ACHN (cell line): ENCODE measurements around the gene BICDL2.

Experiments
- DNase-seq: peaks from one replicate; pipeline ENCODE4 v3.0.0-alpha.2; 2015
- in situ Hi-C: cut with HindIII; loops from 2 replicates; pipeline ENCODE4 v1.10.0; 2017; ENCODE audit warnings: low sequenced_read_pairs, low pct_ligation_motif_present, low pct_unique_long_range_greater_than_20kb

Gene BICDL2

GRCh38 chr16:3029491-3030221 is 7.1 kb downstream of the BICDL2 start:
- DNase-seq, result no peak
- in situ Hi-C loops, result no loop called here

GRCh38 chr16:3028716-3029319 is 7.9 kb downstream of the BICDL2 start:
- in situ Hi-C loops, result no loop called here
- DNase-seq, result no peak

- DNase-seq, result peak; percentile 94
- in situ Hi-C loops, result no loop called here
Observed at GRCh38 chr16:3027983-3028715, 8.6 kb downstream of the BICDL2 start.

- DNase-seq, result no peak
- in situ Hi-C loops, result no loop called here
Observed at GRCh38 chr16:3027489-3027795, 9.3 kb downstream of the BICDL2 start.

GRCh38 chr16:3026609-3027488 is 9.9 kb downstream of the BICDL2 start:
- in situ Hi-C loops, result no loop called here
- DNase-seq, result no peak

- in situ Hi-C loops, result no loop called here
- DNase-seq, result no peak
Observed at GRCh38 chr16:3026003-3026378, 10.8 kb downstream of the BICDL2 start.

- no peak for DNase-seq
- in situ Hi-C loops, result no loop called here
Observed at GRCh38 chr16:3025032-3026002, 11.4 kb downstream of the BICDL2 start.

GRCh38 chr16:3023669-3024478 is 12.9 kb downstream of the BICDL2 start, which contains the start of the genes HCFC1R1 and THOC6:
Gene HCFC1R1, minus strand, starts transcription at chr16:3023942. Its CDS starts 1 bp downstream, at chr16:3023941.
Gene THOC6, plus strand, starts transcription at chr16:3024035. Its CDS starts 292 bp downstream, at chr16:3024327.
- in situ Hi-C loops, result no loop called here
- DNase-seq, result peak; percentile 99

GRCh38 chr16:3023415-3023668 is 13.4 kb downstream of the BICDL2 start:
- peak; percentile 92 for DNase-seq
- in situ Hi-C loops, result no loop called here

GRCh38 chr16:3022684-3023414 is 13.9 kb downstream of the BICDL2 start:
- DNase-seq, result no peak
- in situ Hi-C loops, result no loop called here

GRCh38 chr16:3022208-3022683 is 14.5 kb downstream of the BICDL2 start:
- in situ Hi-C loops, result no loop called here
- DNase-seq, result peak; percentile 97

GRCh38 chr16:3021449-3022207 is 15.1 kb downstream of the BICDL2 start:
- in situ Hi-C loops, result no loop called here
- peak; percentile 97 for DNase-seq

GRCh38 chr16:3020604-3021448 is 15.9 kb downstream of the BICDL2 start:
- DNase-seq, result peak; percentile 96

GRCh38 chr16:3020247-3020603 is 16.5 kb downstream of the BICDL2 start, which contains the start of gene TNFRSF12A:
Gene TNFRSF12A, plus strand, starts transcription at chr16:3020368. Its CDS starts 30 bp downstream, at chr16:3020398.
- DNase-seq, result peak; percentile 87
- in situ Hi-C loops, result no loop called here

More at GRCh38 chr16:3020604-3021448, 15.9 kb downstream of the BICDL2 start:
- in situ Hi-C loops, result no loop called here
